HepG2 (cell line): Measurements from ENCODE around the gene ORC4. TPM values are rescaled to one million over a fixed set of nuclear protein-coding genes. Genes with fewer than 3 reads are reported as not detected.

Experiments used
- ASH2L ChIP-seq: fragments of 300-600, 200-600 bp; sonication (generic); IDR thresholded peaks from 2 replicates; pipeline ENCODE4 v1.7.0; 2017; ENCODE audit warnings: low read depth, mild to moderate bottlenecking, moderate library complexity, mixed read lengths, low read length; ENCODE audit not compliant: insufficient read length
- CC2D1A ChIP-seq: sonication (generic); formaldehyde crosslinking; IDR thresholded peaks from 2 replicates; pipeline ENCODE4 v1.8.1; 2023; ENCODE audit warnings: mild to moderate bottlenecking, missing genetic modification reagents
- ELK4 ChIP-seq: sonication (generic); formaldehyde crosslinking; IDR thresholded peaks from 2 replicates; pipeline ENCODE4 v1.9.0; 2021; ENCODE audit warnings: missing genetic modification reagents, borderline replicate concordance
- GFI1 ChIP-seq: sonication (generic); formaldehyde crosslinking; IDR thresholded peaks from 2 replicates; pipeline ENCODE4 v1.5.0; 2020; ENCODE audit warnings: missing genetic modification reagents, mild to moderate bottlenecking, borderline replicate concordance
- HNF4G ChIP-seq, 2 experiments: sonication (generic) in 1 of 2; formaldehyde crosslinking in 1 of 2; IDR thresholded peaks; 2 replicates each; pipeline versions ENCODE4 v1.4.0 to v1.6.1; 2011 to 2020; ENCODE audit warnings: borderline replicate concordance in 2 of 2, low read depth in 2 of 2, mild to moderate bottlenecking in 2 of 2, low read length in 1 of 2, missing genetic modification reagents in 1 of 2, moderate library complexity in 1 of 2
- MIER3 ChIP-seq: IDR thresholded peaks from 2 replicates; pipeline ENCODE4 v1.6.1; 2016; ENCODE audit warnings: missing compliant biosample characterization, borderline replicate concordance
- NAIF1 ChIP-seq: sonication (generic); formaldehyde crosslinking; IDR thresholded peaks from 2 replicates; pipeline ENCODE4 v1.5.0; 2020; ENCODE audit warnings: mild to moderate bottlenecking, missing genetic modification reagents, borderline replicate concordance
- SALL1 ChIP-seq: sonication (generic); formaldehyde crosslinking; IDR thresholded peaks from 2 replicates; pipeline ENCODE4 v1.8.0; 2022; ENCODE audit warnings: mild to moderate bottlenecking, missing genetic modification reagents
- SNAI1 ChIP-seq: sonication (generic); formaldehyde crosslinking; IDR thresholded peaks from 2 replicates; pipeline ENCODE4 v1.5.0; 2020; ENCODE audit warnings: mild to moderate bottlenecking, missing genetic modification reagents, borderline replicate concordance
- STAG1 ChIP-seq: sonication (generic); formaldehyde crosslinking; IDR thresholded peaks from 2 replicates; pipeline ENCODE4 v1.4.0; 2020; ENCODE audit warnings: missing genetic modification reagents
- THAP8 ChIP-seq: sonication (generic); formaldehyde crosslinking; IDR thresholded peaks from 2 replicates; pipeline ENCODE4 v1.5.1; 2020; ENCODE audit warnings: missing genetic modification reagents, mild to moderate bottlenecking, borderline replicate concordance
- ZBTB3 ChIP-seq: sonication (generic); formaldehyde crosslinking; IDR thresholded peaks from 2 replicates; pipeline ENCODE4 v1.4.0; 2020; ENCODE audit warnings: low read depth, mild to moderate bottlenecking, moderate library complexity, missing genetic modification reagents, borderline replicate concordance
- ZNF124 ChIP-seq: sonication (generic); formaldehyde crosslinking; IDR thresholded peaks from 2 replicates; pipeline ENCODE4 v1.4.0; 2020; ENCODE audit warnings: missing genetic modification reagents
- ZNF205 ChIP-seq: IDR thresholded peaks from 2 replicates; pipeline ENCODE4 v1.6.1; 2018; ENCODE audit warnings: missing biosample characterization, missing genetic modification reagents
- ZNF256 ChIP-seq: sonication (generic); formaldehyde crosslinking; conservative IDR thresholded peaks from 2 replicates; pipeline ENCODE4 v1.4.0; 2020; ENCODE audit warnings: missing genetic modification reagents
- ZNF547 ChIP-seq: sonication (generic); formaldehyde crosslinking; IDR thresholded peaks from 2 replicates; pipeline ENCODE4 v1.5.1; 2020; ENCODE audit warnings: mild to moderate bottlenecking, missing genetic modification reagents
- ZNF780A ChIP-seq: sonication (generic); formaldehyde crosslinking; IDR thresholded peaks from 2 replicates; pipeline ENCODE4 v1.8.0; 2022; ENCODE audit warnings: mild to moderate bottlenecking, missing genetic modification reagents, moderate library complexity
- ZSCAN21 ChIP-seq: sonication (generic); formaldehyde crosslinking; IDR thresholded peaks from 2 replicates; pipeline ENCODE4 v1.8.0; 2022; ENCODE audit warnings: mild to moderate bottlenecking, missing genetic modification reagents, moderate library complexity, borderline replicate concordance
- ZSCAN31 ChIP-seq: sonication (generic); formaldehyde crosslinking; IDR thresholded peaks from 2 replicates; pipeline ENCODE4 v1.5.0; 2020; ENCODE audit warnings: low read depth, mild to moderate bottlenecking, missing genetic modification reagents
- polyA plus RNA-seq, 8 experiments: library from polyadenylated mRNA; depleted of rRNA in 3 of 8; stranded (reverse) in 7 of 8; unstranded in 1 of 8; fragments of >200 nt; fragmentation: Illumina TruSeq in 4 of 8; extraction: Trizol in 4 of 8; gene quantifications; 2 replicates each; pipeline versions ENCODE4 v1.2.1 to v1.2.3, GENCODE V29; 2011 to 2016; ENCODE audit warnings: low read depth in 4 of 8, missing spikeins in 1 of 8, mixed read lengths in 1 of 8; ENCODE audit not compliant: insufficient read depth in 1 of 8
- total RNA-seq, 5 experiments: library from RNA; depleted of rRNA; stranded (reverse); fragments of >200 nt; fragmentation: Illumina TruSeq; extraction: Trizol; gene quantifications; 2 replicates each; pipeline ENCODE4 v1.2.3, GENCODE V29; 2016; ENCODE audit warnings: low read depth in 1 of 5
- TF ChIP-seq, protein P1 (sequence below): sonication (generic); formaldehyde crosslinking; IDR thresholded peaks from 2 replicates; pipeline ENCODE4 v1.5.0; 2020; ENCODE audit warnings: missing genetic modification reagents, mild to moderate bottlenecking, borderline replicate concordance
- TF ChIP-seq, protein P2 (sequence below), 2 experiments: IDR thresholded peaks; 2 replicates each; pipeline ENCODE4 v1.6.1; 2011 to 2012; ENCODE audit warnings: low read length in 2 of 2, borderline replicate concordance in 1 of 2, low read depth in 1 of 2, mild to moderate bottlenecking in 1 of 2, moderate library complexity in 1 of 2

Gene ORC4
- total and polyA plus RNA-seq, 2 of the 13 experiments (the other 11 are each of a cell fraction or from before 2014, with no cell fraction given): 28.6 to 84.8 TPM

- TF ChIP-seq SALL1 (peak; percentile 95), ZSCAN21 (CRISPR knock-in tag) (peak; percentile 89; the same call in 1 of the 2 replicates), ZNF205 (peak; percentile 74; the same call in 1 of the 2 replicates), GFI1 (CRISPR knock-in tag) (peak; percentile 69), THAP8 (no peak), MIER3 (peak; percentile 85), CC2D1A (CRISPR knock-in tag) (no peak), ELK4 (CRISPR knock-in tag) (no peak), ASH2L (peak; percentile 98), SNAI1 (CRISPR knock-in tag) (no peak), HNF4G (IDR thresholded peaks at IDR 0.05; ENCODE audit: borderline replicate concordance, low read depth, low read length) (peak; percentile 44; the same call in 1 of the 2 replicates), HNF4G (CRISPR knock-in tag; IDR thresholded peaks at IDR 0.05; ENCODE audit: borderline replicate concordance, low read depth) (no peak), ZNF547 (peak; percentile 52; the same call in 1 of the 2 replicates), NAIF1 (CRISPR knock-in tag) (peak; percentile 95), ZNF256 (CRISPR knock-in tag) (peak; percentile 68; the same call in 1 of the 2 replicates), ZSCAN31 (CRISPR knock-in tag) (peak; percentile 21; the same call in 1 of the 2 replicates), ZNF780A (CRISPR knock-in tag) (peak; percentile 73; the same call in 1 of the 2 replicates), ZBTB3 (CRISPR knock-in tag) (0 out of 2 replicates have a peak, but pooled peaks have one; percentile 45), STAG1 (CRISPR knock-in tag) (peak; percentile 49), ZNF124 (CRISPR knock-in tag) (peak; percentile 88)
- TF ChIP-seq, protein P1, sequence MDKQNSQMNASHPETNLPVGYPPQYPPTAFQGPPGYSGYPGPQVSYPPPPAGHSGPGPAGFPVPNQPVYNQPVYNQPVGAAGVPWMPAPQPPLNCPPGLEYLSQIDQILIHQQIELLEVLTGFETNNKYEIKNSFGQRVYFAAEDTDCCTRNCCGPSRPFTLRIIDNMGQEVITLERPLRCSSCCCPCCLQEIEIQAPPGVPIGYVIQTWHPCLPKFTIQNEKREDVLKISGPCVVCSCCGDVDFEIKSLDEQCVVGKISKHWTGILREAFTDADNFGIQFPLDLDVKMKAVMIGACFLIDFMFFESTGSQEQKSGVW: no peak
- TF ChIP-seq, protein P2, sequence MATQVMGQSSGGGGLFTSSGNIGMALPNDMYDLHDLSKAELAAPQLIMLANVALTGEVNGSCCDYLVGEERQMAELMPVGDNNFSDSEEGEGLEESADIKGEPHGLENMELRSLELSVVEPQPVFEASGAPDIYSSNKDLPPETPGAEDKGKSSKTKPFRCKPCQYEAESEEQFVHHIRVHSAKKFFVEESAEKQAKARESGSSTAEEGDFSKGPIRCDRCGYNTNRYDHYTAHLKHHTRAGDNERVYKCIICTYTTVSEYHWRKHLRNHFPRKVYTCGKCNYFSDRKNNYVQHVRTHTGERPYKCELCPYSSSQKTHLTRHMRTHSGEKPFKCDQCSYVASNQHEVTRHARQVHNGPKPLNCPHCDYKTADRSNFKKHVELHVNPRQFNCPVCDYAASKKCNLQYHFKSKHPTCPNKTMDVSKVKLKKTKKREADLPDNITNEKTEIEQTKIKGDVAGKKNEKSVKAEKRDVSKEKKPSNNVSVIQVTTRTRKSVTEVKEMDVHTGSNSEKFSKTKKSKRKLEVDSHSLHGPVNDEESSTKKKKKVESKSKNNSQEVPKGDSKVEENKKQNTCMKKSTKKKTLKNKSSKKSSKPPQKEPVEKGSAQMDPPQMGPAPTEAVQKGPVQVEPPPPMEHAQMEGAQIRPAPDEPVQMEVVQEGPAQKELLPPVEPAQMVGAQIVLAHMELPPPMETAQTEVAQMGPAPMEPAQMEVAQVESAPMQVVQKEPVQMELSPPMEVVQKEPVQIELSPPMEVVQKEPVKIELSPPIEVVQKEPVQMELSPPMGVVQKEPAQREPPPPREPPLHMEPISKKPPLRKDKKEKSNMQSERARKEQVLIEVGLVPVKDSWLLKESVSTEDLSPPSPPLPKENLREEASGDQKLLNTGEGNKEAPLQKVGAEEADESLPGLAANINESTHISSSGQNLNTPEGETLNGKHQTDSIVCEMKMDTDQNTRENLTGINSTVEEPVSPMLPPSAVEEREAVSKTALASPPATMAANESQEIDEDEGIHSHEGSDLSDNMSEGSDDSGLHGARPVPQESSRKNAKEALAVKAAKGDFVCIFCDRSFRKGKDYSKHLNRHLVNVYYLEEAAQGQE (IDR thresholded peaks at IDR 0.05; ENCODE audit: borderline replicate concordance in 1 of 2, low read depth in 1 of 2, low read length in 2 of 2): no peak; a peak in 1 of 4 replicates
These were observed at the start of gene ORC4 (continued) for GRCh38 chr2:148020111-148021058.
